Left lobe of liver (tissue), 2 donors: ENCODE results near the gene PDK2. TPM values are rescaled to one million over a fixed set of nuclear protein-coding genes. Genes with fewer than 3 reads are reported as not detected.

Experiments
- ATAC-seq: fragments of 200-7000 bp; cut with Tn5 transposase; one replicate; pipeline ENCODE4 v1.9.1; 2020; ENCODE audit warnings: mild to moderate bottlenecking, moderate library complexity
- DNase-seq: peaks from one replicate; pipeline ENCODE4 v3.0.0-alpha.2; 2020; ENCODE audit warnings: low spot score
- total RNA-seq: library from RNA; stranded (reverse); gene quantifications from one replicate; pipeline ENCODE4 v1.2.1, GENCODE V29; 2021
- donor health status: DM: no; HTN: no; CAD: no; lungs with moderate emphysema.
- donor health status: DM: no; HTN: yes; CAD: no.

PDK2 gene
- total RNA-seq, 1 donor from 2014 or later: 52.0 TPM

GRCh38 chr17:50098583-50098982 is 3.4 kb downstream of the PDK2 start:
- no peak for DNase-seq
- ATAC-seq: no peak

DNA sequence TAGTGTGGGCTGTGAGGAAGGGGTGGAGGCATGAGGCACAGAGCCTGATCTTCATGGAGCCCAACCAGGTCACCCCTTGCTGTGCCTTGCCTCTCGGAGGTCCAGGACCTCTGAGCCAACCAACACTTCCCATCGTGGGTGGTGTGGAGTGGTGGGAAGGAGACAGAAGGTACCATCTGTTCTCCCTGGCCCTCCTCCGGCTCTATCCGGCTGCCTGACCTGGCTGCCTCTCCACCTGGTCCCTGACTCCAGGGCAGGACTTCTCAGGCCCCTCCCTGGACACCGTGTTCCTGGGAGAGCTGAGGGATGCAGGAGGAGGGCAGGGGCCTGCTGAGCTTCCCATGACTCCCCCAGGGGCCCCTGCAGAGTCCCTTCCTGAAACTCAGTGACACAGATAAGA is 3.9 kb downstream of the PDK2 start:
- no peak for ATAC-seq

DNA sequence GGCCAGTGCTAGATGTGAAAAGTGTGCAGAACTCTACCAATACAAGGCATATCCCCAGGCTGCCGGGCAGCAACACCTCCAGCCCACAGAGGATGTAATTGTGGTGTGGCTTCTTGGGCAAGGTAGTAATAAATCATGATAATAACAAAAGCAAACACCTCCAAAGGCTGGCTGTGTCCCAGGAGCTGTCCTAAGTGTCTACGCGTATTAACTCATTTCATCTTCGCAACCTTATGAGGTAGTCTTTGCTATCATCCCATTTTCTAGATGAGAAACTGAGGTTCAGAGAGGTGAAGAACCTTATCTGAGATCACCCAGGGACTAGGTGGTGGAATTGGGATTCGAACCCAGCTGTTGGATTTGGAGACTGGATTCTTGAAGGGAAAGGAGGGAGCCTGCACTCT is 5.3 kb downstream of the PDK2 start:
- no peak for DNase-seq
- no peak for ATAC-seq

More for the DNA sequence above, 3.9 kb downstream of the PDK2 start:
- DNase-seq: no peak

- DNase-seq (no peak), ATAC-seq (peak; percentile 16)
Measured at GRCh38 chr17:50100921-50101345, 5.8 kb downstream of the PDK2 start.

GRCh38 chr17:50101346-50102163 is 6.4 kb downstream of the PDK2 start:
- ATAC-seq: peak; percentile 70
- DNase-seq: peak; percentile 88

- ATAC-seq: peak; percentile 84
- peak; percentile 98 for DNase-seq
Measured at GRCh38 chr17:50102164-50102991, 7.2 kb downstream of the PDK2 start.

DNA sequence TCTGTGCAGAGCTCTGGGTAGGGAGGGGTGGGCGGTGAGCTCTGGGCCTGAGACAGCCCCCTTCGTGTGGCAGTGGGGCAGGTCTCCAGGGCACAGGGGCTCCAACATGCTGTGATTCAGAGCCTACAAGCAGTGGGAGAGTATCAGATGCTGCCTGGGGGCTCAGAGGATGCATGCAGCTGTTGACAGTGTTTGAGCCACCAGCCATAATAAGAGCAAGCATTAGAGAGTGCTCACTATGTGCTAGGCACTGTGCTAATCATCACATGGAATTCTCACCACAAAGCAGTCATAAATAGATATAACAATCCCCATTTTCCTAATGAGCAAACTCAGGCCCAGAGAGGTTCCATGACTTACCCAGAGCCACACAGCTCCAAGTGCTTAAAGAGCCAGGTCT is 8.1 kb downstream of the PDK2 start:
- no peak for DNase-seq
- ATAC-seq: no peak

GRCh38 chr17:50103941-50104340 is 8.8 kb downstream of the PDK2 start:
- ATAC-seq: no peak

GRCh38 chr17:50105811-50106210 is 10.7 kb downstream of the PDK2 start:
- ATAC-seq (no peak), DNase-seq (no peak)

More at GRCh38 chr17:50103941-50104340, 8.8 kb downstream of the PDK2 start:
- DNase-seq: no peak

- DNase-seq (no peak), ATAC-seq (no peak)
Measured at GRCh38 chr17:50106393-50107131, 11.4 kb downstream of the PDK2 start.

GRCh38 chr17:50107790-50108414 is 12.8 kb downstream of the PDK2 start:
- no peak for DNase-seq
- no peak for ATAC-seq

- ATAC-seq: no peak
- DNase-seq: no peak
Measured at GRCh38 chr17:50108556-50108955, 13.4 kb downstream of the PDK2 start.

DNA sequence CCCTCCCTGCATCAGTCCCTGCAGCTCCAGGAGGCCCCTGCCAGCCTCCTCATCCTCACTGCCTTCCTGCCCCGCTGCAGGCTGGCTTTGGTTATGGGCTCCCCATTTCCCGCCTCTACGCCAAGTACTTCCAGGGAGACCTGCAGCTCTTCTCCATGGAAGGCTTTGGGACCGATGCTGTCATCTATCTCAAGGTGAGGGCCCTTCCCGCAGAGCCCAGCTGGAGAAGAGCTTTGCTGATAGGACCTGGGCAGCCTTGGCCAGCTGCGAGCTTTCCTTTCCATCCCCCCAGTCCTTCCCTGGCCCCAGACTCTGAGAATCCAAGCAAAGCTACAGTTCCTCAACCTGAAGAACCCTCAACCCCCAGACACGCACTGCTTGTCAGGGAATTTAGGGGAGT is 14.1 kb downstream of the PDK2 start:
- no peak for ATAC-seq
- DNase-seq: no peak

DNA sequence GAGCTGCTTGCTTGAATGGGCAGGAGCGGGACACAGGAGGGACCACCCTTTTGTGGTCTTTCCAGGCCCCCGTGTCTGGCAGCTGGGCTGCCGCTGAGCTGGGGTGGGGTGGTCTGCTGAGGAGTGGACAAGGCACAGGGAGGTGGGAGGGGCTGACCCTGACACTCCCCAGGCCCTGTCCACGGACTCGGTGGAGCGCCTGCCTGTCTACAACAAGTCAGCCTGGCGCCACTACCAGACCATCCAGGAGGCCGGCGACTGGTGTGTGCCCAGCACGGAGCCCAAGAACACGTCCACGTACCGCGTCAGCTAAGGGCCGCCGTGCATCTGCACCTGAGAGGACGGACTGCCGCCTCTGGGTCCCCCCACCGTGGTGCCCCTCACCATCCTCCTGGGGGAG is 14.6 kb downstream of the PDK2 start:
- ATAC-seq (no peak), DNase-seq (no peak)

DNA sequence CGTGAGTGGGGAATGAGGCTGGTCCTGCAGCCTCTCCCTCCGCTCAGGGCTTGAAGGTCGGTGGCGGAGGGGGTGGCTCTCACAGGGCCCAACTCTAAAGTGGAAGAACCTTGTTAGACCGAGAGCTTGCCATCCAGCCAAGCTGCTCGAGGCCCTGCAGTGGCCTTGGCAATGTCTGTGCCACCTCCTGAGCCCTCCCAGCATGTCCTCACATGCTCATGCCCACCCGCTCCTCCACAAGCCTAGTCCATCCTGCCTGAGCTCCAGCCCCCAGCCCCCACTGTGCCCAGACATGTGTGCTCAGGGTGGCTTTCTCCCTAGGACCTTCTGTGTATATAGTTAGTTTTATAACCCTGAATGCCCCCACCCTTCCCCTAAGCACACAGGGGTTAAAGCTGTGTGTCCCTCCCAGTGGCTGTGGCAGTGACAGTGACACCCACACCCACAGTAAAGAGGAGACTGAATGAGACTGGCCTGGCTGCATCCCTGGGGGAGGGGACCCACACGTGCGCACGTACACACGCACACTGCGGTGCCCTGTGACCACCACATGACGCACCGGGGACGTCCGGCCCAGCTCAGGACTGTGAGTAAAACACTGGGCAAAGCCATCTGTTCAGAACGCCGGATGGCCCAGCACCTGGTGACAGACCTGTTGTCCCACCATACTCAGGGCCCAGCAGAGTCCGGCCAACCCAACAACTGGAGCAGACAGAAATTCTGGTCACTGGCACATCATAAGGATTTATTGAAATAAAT is 15.6 kb downstream of the PDK2 start:
- no peak for DNase-seq
- ATAC-seq: peak; percentile 4

DNA sequence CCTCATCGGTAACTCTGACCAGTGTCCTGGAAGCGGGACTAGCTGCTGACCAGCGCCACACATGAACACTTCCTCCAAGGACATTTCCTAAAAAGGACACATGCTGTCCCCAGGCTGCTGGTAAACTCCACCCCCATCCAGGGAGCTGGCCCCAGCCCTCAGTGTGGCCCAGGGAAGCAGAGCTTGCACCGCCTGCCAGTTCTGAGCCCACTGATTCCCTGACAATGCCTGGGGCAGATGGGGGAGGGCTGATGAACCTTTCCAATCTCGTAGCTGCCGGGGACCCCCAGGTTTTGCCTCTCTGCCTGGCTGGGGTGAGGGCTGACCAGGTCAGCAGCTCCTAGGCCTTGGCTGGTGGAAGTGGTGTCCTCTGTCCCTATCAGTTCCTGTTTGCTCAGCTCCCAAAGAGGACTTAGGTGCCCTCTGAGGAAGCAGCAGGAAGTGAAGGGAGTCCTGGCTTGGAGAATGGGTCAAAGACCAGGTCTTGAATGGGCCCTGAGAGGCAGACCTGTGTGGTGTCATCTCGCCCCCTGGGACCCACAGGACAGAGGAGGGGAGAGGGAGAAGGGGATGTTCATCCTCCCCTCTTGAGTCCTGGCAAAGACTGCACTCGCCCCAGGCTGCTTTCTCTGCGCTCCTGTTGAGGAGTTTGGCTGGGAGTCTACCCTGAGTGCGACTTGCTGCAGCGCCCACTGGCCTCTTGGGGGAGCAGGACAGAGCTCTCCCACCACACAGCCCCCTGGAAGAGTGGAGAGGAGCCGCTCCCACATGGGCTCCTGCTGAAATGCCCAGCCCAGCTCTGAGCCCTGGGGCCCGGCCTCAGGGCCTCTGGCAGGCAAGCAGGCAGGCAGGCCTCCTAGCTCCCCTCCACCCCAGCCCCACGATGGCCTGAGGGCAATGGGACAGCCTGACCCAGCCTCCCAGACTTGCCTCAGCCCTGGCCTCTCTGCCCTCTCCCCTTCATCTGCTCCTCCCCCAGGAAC is 16.8 kb downstream of the PDK2 start:
- peak; percentile 60 for ATAC-seq

DNA sequence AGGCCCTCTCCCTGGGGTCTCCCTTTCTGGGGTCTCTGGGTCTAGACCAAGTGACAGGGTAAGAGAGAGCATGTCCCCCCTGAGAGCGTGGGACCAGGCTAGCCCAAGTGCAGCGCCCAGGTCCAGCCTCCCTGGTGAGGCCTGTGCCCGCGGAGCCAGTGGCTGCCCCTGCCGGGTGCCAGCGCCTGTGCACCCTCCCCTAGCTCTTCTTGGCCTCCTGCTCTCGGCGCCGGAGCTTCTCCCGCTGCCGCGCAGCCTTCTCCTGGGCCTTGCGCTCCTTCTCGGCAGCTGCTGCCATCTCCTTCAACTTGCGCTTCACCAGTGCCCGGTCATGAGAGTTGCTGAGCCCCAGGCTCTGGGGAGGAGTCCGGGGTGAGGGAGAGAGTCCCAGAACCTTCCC is 17.5 kb downstream of the PDK2 start:
- DNase-seq (no peak), ATAC-seq (no peak)

More for the DNA sequence above, 16.8 kb downstream of the PDK2 start:
- DNase-seq: no peak

GRCh38 chr17:50113624-50114320 is 18.6 kb downstream of the PDK2 start:
- DNase-seq: no peak
- no peak for ATAC-seq
